Measurements from ENCODE around the gene PEX14.

GRCh38 chr1:10517677-10517982 lies 42.9 kb downstream of the PEX14 start:
- TF ChIP-seq CREB1 (CRISPR knock-in tag; IDR thresholded peaks at IDR 0.05) (no peak), ZNF138 (CRISPR knock-in tag; conservative IDR thresholded peaks at IDR 0.05) (no peak), CTCF (IDR thresholded peaks at IDR 0.05) (no peak), FOXP1 (CRISPR knock-in tag; IDR thresholded peaks at IDR 0.05; ENCODE audit: borderline replicate concordance) (no peak), ZBTB21 (CRISPR knock-in tag; IDR thresholded peaks at IDR 0.05; ENCODE audit: borderline replicate concordance) (no peak), NR2C2 (CRISPR knock-in tag; IDR thresholded peaks at IDR 0.05) (no peak)

Data from WTC11 (cell line).